ENCODE results near the gene SHH. TPM values are rescaled to one million over a fixed set of nuclear protein-coding genes. Genes with fewer than 3 reads are reported as not detected.

The SHH gene
- total and polyA plus RNA-seq, 2 of the 13 experiments (the other 11 are each of a cell fraction or from before 2014, with no cell fraction given) = 1.9 to 3.4 TPM

DNA sequence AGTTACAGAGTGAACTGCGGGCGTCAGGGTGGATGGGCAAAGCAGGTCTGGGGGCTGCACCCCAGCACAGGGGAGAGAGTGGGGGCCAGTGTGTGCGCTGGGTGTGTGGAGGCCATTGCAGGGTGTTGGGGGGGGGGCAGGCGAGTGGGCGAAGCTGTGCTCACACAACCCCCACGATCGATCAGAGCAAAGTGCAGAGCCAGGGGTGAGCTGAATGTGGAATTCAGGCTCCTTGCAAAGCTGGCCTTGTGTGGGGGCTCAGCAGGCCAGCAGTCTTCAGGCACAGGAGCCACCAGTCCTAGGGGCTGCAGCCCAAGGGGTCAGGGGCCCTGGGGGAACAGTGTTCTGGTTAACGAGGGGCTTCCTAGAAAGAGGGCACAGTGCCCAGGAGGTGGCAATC, 862 bp upstream of the SHH start (continued):
- TF ChIP-seq, protein P1, sequence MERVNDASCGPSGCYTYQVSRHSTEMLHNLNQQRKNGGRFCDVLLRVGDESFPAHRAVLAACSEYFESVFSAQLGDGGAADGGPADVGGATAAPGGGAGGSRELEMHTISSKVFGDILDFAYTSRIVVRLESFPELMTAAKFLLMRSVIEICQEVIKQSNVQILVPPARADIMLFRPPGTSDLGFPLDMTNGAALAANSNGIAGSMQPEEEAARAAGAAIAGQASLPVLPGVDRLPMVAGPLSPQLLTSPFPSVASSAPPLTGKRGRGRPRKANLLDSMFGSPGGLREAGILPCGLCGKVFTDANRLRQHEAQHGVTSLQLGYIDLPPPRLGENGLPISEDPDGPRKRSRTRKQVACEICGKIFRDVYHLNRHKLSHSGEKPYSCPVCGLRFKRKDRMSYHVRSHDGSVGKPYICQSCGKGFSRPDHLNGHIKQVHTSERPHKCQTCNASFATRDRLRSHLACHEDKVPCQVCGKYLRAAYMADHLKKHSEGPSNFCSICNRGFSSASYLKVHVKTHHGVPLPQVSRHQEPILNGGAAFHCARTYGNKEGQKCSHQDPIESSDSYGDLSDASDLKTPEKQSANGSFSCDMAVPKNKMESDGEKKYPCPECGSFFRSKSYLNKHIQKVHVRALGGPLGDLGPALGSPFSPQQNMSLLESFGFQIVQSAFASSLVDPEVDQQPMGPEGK (CRISPR knock-in tag; IDR thresholded peaks at IDR 0.05) = peak; percentile 96
- no peak for TF ChIP-seq E2F1 (CRISPR knock-in tag; IDR thresholded peaks at IDR 0.05)
- no peak for TF ChIP-seq NPAS2 (CRISPR knock-in tag; IDR thresholded peaks at IDR 0.05; ENCODE audit: borderline replicate concordance)
- TF ChIP-seq, protein P2, sequence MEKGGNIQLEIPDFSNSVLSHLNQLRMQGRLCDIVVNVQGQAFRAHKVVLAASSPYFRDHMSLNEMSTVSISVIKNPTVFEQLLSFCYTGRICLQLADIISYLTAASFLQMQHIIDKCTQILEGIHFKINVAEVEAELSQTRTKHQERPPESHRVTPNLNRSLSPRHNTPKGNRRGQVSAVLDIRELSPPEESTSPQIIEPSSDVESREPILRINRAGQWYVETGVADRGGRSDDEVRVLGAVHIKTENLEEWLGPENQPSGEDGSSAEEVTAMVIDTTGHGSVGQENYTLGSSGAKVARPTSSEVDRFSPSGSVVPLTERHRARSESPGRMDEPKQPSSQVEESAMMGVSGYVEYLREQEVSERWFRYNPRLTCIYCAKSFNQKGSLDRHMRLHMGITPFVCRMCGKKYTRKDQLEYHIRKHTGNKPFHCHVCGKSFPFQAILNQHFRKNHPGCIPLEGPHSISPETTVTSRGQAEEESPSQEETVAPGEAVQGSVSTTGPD (CRISPR knock-in tag; IDR thresholded peaks at IDR 0.05) = no peak
- TF ChIP-seq ZNF142 (CRISPR knock-in tag; IDR thresholded peaks at IDR 0.05) = no peak
- TF ChIP-seq ZNF446 (CRISPR knock-in tag; IDR thresholded peaks at IDR 0.05) = no peak; the same call in 1 of the 2 replicates
- TF ChIP-seq CAMTA2 (CRISPR knock-in tag; IDR thresholded peaks at IDR 0.05; ENCODE audit: borderline replicate concordance) = no peak
- TF ChIP-seq CEBPG (CRISPR knock-in tag; IDR thresholded peaks at IDR 0.05) = no peak
- TF ChIP-seq NR2C2 (CRISPR knock-in tag; IDR thresholded peaks at IDR 0.05; ENCODE audit: borderline replicate concordance) = 0 out of 2 replicates have a peak, but pooled peaks have one; percentile 18
- TF ChIP-seq, protein P3, sequence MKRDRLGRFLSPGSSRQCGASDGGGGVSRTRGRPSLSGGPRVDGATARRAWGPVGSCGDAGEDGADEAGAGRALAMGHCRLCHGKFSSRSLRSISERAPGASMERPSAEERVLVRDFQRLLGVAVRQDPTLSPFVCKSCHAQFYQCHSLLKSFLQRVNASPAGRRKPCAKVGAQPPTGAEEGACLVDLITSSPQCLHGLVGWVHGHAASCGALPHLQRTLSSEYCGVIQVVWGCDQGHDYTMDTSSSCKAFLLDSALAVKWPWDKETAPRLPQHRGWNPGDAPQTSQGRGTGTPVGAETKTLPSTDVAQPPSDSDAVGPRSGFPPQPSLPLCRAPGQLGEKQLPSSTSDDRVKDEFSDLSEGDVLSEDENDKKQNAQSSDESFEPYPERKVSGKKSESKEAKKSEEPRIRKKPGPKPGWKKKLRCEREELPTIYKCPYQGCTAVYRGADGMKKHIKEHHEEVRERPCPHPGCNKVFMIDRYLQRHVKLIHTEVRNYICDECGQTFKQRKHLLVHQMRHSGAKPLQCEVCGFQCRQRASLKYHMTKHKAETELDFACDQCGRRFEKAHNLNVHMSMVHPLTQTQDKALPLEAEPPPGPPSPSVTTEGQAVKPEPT (CRISPR knock-in tag; IDR thresholded peaks at IDR 0.05; ENCODE audit: low read depth) = 0 out of 2 replicates have a peak, but pooled peaks have one; percentile 45
- peak; percentile 76 for TF ChIP-seq HOXA3 (CRISPR knock-in tag; IDR thresholded peaks at IDR 0.05)
- peak; percentile 84 for TF ChIP-seq SALL1 (CRISPR knock-in tag; IDR thresholded peaks at IDR 0.05)
- no peak for TF ChIP-seq SP1 (IDR thresholded peaks at IDR 0.05)
- TF ChIP-seq SP1 (CRISPR knock-in tag; IDR thresholded peaks at IDR 0.05) = no peak
- no peak for TF ChIP-seq MTF2 (CRISPR knock-in tag; IDR thresholded peaks at IDR 0.05; ENCODE audit: borderline replicate concordance)

Data from HepG2 (cell line).